Measurements from ENCODE around the gene WDR6.

DNA sequence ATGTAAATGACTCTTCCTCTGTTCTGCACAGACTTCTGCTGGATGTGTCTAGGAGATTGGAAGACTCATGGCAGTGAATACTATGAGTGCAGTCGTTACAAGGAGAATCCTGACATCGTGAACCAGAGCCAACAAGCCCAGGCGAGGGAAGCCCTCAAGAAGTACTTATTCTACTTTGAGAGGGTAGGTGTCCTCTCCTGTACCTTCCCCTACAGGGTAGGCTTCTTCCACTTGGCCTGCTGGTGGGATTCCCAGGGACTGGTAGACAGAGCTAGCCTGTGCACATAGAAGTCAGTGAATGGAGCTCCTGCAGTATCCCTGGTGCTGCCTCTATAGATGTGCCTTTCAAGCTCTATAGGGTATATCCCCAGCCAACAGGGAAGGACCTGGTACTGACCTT lies 27.7 kb upstream of the WDR6 start:
- TF ChIP-seq RAD21 (conservative IDR thresholded peaks at IDR 0.05 in 1 of 2, IDR thresholded peaks at IDR 0.05 in 1 of 2) (no peak), PHF8 (IDR thresholded peaks at IDR 0.05; ENCODE audit: borderline replicate concordance, low read depth) (no peak), HEYL (CRISPR knock-in tag; IDR thresholded peaks at IDR 0.05) (no peak), RNF2 (IDR thresholded peaks at IDR 0.05; ENCODE audit: borderline replicate concordance, low read depth) (no peak), KDM1A (IDR thresholded peaks at IDR 0.05; ENCODE audit: low read depth) (no peak), NPAS2 (CRISPR knock-in tag; IDR thresholded peaks at IDR 0.05; ENCODE audit: borderline replicate concordance) (no peak)
- TF ChIP-seq, protein P1, sequence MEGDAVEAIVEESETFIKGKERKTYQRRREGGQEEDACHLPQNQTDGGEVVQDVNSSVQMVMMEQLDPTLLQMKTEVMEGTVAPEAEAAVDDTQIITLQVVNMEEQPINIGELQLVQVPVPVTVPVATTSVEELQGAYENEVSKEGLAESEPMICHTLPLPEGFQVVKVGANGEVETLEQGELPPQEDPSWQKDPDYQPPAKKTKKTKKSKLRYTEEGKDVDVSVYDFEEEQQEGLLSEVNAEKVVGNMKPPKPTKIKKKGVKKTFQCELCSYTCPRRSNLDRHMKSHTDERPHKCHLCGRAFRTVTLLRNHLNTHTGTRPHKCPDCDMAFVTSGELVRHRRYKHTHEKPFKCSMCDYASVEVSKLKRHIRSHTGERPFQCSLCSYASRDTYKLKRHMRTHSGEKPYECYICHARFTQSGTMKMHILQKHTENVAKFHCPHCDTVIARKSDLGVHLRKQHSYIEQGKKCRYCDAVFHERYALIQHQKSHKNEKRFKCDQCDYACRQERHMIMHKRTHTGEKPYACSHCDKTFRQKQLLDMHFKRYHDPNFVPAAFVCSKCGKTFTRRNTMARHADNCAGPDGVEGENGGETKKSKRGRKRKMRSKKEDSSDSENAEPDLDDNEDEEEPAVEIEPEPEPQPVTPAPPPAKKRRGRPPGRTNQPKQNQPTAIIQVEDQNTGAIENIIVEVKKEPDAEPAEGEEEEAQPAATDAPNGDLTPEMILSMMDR (IDR thresholded peaks at IDR 0.05) = no peak
- TF ChIP-seq, protein P2, sequence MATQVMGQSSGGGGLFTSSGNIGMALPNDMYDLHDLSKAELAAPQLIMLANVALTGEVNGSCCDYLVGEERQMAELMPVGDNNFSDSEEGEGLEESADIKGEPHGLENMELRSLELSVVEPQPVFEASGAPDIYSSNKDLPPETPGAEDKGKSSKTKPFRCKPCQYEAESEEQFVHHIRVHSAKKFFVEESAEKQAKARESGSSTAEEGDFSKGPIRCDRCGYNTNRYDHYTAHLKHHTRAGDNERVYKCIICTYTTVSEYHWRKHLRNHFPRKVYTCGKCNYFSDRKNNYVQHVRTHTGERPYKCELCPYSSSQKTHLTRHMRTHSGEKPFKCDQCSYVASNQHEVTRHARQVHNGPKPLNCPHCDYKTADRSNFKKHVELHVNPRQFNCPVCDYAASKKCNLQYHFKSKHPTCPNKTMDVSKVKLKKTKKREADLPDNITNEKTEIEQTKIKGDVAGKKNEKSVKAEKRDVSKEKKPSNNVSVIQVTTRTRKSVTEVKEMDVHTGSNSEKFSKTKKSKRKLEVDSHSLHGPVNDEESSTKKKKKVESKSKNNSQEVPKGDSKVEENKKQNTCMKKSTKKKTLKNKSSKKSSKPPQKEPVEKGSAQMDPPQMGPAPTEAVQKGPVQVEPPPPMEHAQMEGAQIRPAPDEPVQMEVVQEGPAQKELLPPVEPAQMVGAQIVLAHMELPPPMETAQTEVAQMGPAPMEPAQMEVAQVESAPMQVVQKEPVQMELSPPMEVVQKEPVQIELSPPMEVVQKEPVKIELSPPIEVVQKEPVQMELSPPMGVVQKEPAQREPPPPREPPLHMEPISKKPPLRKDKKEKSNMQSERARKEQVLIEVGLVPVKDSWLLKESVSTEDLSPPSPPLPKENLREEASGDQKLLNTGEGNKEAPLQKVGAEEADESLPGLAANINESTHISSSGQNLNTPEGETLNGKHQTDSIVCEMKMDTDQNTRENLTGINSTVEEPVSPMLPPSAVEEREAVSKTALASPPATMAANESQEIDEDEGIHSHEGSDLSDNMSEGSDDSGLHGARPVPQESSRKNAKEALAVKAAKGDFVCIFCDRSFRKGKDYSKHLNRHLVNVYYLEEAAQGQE (IDR thresholded peaks at IDR 0.05) = no peak
